Inferior parietal cortex (tissue), 1 donor: ENCODE data around the gene NUAK2.

ENCODE experiments used
- DNase-seq: peaks from one replicate; pipeline ENCODE4 v3.0.0-alpha.2; 2016; ENCODE audit errors: extremely low spot score

Gene NUAK2

DNA sequence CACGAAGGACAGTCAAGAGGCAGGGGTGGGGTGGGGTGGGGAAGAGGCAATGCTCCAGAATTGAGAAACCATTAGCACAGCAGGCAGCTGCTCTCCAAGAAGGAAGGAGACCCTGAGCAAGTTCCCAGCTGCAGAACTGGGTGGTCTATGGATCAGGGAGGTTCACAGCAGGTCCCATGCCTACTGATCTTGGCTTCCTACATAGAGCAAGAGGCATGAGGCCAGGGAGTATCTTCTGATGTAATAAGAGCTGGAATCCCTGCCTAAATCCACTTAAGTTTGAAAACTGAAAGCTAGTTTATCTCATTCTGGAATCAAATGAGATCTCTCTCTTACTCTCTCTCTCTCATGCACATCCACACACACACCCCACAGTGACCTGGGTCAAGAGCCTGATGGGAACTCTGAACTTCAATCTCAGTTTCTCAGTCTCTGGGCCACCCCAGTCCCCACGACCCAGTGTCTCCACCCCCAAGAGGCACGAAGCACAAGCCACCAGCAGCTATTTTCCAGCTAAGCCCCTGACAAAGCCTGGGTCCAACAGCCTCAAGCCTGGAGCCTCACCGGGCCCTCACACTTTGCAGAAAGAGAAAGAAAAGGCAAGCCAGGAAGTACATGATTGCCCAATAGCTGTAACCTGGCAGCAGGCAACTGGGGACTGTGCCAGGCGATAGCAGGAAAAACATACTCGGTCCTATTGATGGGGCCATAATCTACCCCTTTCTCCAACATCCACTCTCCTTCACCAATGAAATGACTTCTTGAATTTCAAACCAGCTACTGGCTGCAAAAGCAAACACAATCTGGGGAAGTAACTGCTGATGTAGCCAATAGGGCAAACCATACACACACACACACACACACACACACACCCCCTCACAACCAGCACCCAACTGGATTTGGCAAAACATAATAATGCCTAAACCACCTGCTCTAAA lies 2.2 kb downstream of the NUAK2 start:
- DNase-seq = no peak

DNA sequence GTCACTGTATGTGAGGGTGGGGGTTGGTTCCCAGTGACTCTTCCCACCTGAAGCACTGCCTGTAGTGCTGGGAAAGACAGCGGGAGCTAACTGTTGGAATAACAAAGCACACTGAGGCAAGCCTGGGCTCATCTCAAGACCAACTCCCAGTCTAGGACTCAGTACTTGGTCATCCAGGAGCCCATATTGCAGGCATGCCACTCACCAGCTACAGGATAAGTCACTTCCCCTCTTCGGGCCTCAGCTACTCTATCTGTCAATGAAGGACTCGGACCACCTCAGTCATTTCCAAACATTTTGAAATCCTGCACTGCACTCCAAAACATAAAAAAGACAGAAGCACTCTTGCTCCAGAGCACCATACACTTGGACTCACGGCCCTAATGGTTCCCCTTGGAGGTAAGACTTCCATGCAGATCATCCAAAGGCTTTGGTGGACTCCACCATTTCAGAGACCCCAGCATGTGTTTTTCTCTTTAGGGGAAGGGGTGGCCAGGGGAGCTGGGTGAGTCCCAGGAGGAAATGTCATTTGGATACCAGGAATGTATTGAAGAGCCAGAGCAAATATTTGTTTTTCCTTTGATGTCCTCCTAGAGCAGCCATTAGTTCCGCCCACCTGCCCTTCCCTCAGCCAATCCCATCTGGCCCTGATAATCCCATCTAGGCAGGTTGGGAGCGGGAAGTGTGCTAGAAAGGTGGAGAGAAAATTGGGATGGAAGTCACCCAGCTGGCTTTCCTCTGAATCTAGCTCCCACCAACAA lies 3.1 kb downstream of the NUAK2 start:
- no peak for DNase-seq

GRCh38 chr1:205317311-205317917 lies 4.1 kb downstream of the NUAK2 start:
- DNase-seq = no peak

DNA sequence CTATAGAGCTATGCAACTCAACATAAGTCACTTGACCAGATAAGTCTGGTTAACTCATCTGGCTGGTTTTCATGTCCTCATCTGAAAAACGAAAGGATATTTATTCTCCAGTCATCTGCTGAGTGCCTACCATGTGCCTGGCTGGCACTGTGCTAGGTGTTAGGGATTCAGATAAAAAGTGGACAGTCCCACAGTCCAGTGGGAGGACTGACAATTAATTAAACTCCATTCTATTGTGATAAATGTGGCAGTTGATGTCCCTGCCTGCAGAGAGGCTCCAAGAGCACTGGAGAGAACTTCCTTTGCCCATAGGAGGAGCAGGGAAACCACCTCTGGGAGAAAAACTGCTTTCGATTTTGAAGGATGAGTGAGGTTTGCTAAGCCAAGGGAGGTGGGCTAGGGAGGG lies 5.4 kb downstream of the NUAK2 start:
- DNase-seq = no peak

GRCh38 chr1:205315008-205315618 lies 6.4 kb downstream of the NUAK2 start:
- DNase-seq = no peak

GRCh38 chr1:205313563-205314308 lies 7.8 kb downstream of the NUAK2 start:
- no peak for DNase-seq

GRCh38 chr1:205312866-205313562 lies 8.5 kb downstream of the NUAK2 start:
- no peak for DNase-seq

DNA sequence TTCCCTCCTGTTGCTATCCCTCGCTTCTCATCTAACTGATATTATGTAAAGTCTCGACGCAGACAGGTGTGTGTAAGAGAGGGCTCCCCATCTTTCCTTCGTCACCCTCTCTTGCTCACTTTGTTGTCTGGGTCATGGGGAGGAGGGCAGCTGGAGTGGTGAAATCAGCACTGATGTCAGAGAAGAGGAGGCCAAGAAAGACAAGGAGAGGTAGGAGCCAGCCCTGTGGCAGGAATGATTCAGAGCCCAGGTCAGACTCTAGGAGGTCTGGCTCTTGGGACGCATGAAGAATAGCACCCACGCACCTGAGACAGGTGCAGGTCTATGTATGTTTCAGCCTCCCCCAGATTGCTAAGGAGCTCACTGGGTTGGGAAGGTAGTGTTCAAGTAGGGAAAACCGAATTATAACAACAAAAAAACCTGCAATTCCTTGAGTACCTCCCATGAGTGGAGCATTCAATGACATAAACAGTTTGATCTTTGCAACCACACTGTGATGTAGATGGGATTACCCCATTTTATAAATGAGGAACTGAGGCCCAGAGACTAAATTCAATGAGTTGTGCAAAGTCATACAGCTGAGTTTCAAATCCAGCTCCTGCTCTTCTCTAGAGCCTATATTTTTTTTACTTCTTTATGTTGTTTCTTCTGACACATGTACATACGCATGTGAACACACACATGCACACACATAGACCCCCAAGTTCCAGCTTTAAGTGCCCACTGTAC lies 10.4 kb downstream of the NUAK2 start:
- DNase-seq = no peak

- DNase-seq = no peak
Measured at GRCh38 chr1:205309741-205310140, 11.8 kb downstream of the NUAK2 start.

GRCh38 chr1:205306929-205307566 lies 14.5 kb downstream of the NUAK2 start:
- no peak for DNase-seq

DNA sequence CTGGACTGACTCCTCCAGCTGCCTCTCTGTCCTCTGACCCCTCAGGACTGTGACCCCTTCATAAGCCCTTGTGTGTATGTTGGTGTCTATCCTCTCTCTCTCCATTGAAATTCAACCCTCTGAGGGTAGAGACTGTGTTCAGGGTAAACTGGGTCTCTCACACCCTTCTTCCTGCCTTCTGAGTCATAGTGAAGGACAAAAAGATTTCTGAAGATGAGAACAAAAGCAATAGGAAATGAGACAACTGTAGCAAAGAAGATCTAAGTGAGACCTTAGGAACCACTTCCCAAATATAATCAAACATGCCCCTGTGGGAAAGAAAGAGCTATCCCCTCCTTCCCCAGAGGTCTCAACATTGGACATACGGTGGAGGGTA lies 16.9 kb downstream of the NUAK2 start:
- DNase-seq = no peak

DNA sequence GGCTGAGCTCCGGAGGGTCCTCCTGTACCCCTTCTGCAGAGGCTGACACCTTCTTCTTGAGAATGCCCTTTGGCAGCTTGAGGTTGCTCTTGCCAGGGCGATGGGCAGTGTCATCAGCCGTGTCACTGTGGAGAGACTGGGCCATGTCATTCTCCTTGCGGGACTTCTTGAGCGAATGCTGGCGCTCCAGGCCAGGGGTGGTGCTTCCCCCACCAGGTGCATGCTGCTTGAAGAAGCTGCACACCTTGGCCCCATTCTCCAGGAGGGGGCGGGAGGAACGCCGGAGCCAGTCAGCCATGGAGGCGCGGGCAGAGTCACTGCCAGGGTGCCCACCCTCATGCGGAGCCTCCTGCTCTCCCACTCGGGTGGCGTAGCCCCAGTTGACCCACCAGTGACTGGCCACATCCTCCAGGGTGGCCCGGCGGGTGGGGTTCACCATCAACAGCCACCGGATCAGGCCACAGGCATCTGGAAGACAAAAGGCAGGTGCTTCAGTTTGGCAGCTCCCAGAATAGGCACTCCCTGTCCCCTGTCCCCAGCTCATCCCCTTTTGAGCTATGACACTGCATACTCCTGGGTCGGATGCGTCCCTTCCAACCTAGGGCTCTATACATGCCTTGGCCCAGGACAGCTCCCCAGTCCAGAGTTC lies 17.4 kb downstream of the NUAK2 start:
- no peak for DNase-seq

DNA sequence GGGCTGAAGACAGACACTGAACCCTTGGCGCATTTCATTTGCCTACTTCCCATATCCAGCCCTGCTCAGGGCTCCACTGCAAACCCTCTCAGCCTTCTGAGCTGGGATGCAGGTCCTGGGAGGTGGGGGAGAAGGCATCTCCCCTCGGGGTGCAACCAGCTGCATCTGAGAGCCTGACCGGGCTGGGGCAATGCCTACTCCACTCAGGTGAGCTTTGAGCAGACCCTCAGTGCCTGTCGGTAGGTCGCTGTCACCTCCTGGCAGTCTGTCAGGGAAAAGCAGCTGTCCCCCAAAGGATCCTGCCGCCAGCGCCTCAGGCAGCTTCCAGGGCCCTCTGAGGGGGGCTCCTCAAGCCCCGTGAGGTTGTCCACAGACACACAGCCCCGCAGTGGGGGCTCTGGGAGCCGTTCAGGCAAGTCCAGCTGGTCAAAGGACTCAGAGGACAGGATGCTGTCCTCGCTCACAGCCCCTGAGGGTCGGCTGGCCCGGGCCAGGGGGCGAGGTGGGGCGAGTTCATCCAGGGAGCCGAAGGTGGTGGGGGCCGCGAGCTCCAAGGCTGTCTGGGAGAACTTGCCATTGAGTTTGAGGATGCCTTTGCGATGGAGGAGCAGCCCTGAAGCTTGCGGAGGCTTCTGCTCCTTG lies 18.2 kb downstream of the NUAK2 start:
- no peak for DNase-seq

DNA sequence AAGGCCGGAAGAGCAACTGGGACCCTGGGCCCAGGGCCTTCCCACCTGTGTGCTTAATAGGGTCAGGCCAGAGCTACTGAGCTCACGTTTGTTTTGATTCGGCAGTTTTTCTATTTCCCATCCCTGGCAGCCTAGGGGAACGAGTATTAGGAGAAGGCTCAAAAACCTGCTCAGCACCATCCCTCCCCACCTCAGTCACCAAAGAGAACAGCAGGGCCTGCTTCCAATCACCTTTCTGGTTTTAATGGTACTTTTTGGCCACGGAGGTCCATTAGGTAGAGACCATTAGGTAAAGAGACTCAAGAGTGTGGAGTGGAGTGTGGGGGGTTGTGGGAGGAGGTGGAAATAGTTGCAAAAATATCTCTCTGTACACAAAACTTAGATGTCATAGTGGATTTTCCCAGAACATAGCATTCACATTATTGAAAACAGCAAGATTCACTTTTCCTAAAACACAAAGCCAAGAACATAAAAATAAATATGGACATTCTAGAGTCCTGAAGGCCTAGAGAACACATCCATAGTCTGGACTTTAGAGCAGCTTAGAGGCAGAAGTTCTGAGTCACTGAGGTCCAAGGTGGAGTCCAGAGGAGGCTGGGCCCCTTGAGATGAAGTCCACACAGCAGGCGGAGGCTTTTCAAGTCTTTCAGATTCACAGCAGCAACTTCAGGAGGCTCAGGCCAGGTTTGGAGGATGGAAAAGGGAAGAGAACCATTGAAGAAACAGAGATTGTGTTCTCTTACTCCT lies 19.5 kb downstream of the NUAK2 start:
- no peak for DNase-seq

- no peak for DNase-seq
Measured at GRCh38 chr1:205301205-205301821, 20.2 kb downstream of the NUAK2 start.

GRCh38 chr1:205300149-205300548 lies 21.4 kb downstream of the NUAK2 start:
- no peak for DNase-seq
